CD14-positive monocyte (primary cell): ENCODE results near the gene ISY1. TPM values are rescaled to one million over a fixed set of nuclear protein-coding genes. Genes with fewer than 3 reads are reported as not detected.
A peak's percentile ranks its signal among the peaks of the same experiment; 100 is the strongest.
"Not testable (repeated sequence)": the region's sequence is repeated elsewhere in the genome, so short reads cannot be mapped to it uniquely, and the experiment has no call there.

ENCODE experiments used
- DNase-seq, 3 donors: peaks; one replicate each; pipeline ENCODE4 v3.0.0-alpha.2; 2011 to 2022
- H2AFZ ChIP-seq: 2 replicates; pipeline ENCODE4 v1.6.0; 2012; ENCODE audit warnings: mild to moderate bottlenecking, low read depth, low read length, inconsistent platforms; ENCODE audit not compliant: insufficient read depth, poor library complexity, severe bottlenecking
- H3K27ac ChIP-seq, 2 donors: 1 replicate in 1 of 2; 2 replicates in 1 of 2; pipeline ENCODE4 v1.5.1; 2012 to 2013; ENCODE audit warnings: low read length in 2 of 2, control low read depth in 1 of 2, inconsistent platforms in 1 of 2, low read depth in 1 of 2, mild to moderate bottlenecking in 1 of 2
- H3K27me3 ChIP-seq, 2 donors: one replicate each; pipeline versions ENCODE4 v1.6.0 to v1.6.1; 2011 to 2013; ENCODE audit warnings: low read length in 2 of 2; ENCODE audit not compliant: control insufficient read depth in 2 of 2, insufficient read depth in 2 of 2
- H3K36me3 ChIP-seq, 2 donors: replicated peaks in 1 of 2; 1 replicate in 1 of 2; 2 replicates in 1 of 2; pipeline versions ENCODE4 v1.5.1 to v1.6.1; 2012 to 2013; ENCODE audit warnings: low read length in 2 of 2, control low read depth in 1 of 2, inconsistent platforms in 1 of 2, mild to moderate bottlenecking in 1 of 2; ENCODE audit not compliant: insufficient read depth in 2 of 2, control insufficient read depth in 1 of 2
- H3K4me1 ChIP-seq, 2 donors: 1 replicate in 1 of 2; 2 replicates in 1 of 2; pipeline versions ENCODE4 v1.5.1 to v1.6.1; 2012 to 2013; ENCODE audit warnings: low read length in 2 of 2, control low read depth in 1 of 2, inconsistent platforms in 1 of 2, mild to moderate bottlenecking in 1 of 2, moderate library complexity in 1 of 2; ENCODE audit not compliant: insufficient read depth in 2 of 2, control insufficient read depth in 1 of 2
- H3K4me2 ChIP-seq: replicated peaks from 2 replicates; pipeline ENCODE3; 2012; ENCODE audit warnings: low read length, moderate library complexity, mild to moderate bottlenecking; ENCODE audit not compliant: poor library complexity, severe bottlenecking; ENCODE audit errors: extremely low read depth
- H3K4me3 ChIP-seq, 3 experiments: fragments of 200-600 bp in 1 of 3; sonication (generic) in 1 of 3; replicated peaks in 1 of 3; 1 replicate in 2 of 3; 2 replicates in 1 of 3; pipeline ENCODE4 v1.5.1; 2011 to 2013; ENCODE audit warnings: low read length in 3 of 3, mild to moderate bottlenecking in 3 of 3, control low read depth in 2 of 3, low read depth in 2 of 3, inconsistent platforms in 1 of 3, moderate library complexity in 1 of 3
- H3K79me2 ChIP-seq: 2 replicates; pipeline ENCODE4 v1.6.0; 2012; ENCODE audit warnings: mild to moderate bottlenecking, control low read depth, inconsistent platforms, low read length, moderate library complexity; ENCODE audit not compliant: insufficient read depth
- H3K9ac ChIP-seq: 2 replicates; pipeline ENCODE4 v1.6.0; 2017; ENCODE audit warnings: low read length, mild to moderate bottlenecking; ENCODE audit not compliant: insufficient read depth, poor library complexity, severe bottlenecking
- H3K9me3 ChIP-seq, 2 donors: replicated peaks in 1 of 2; 1 replicate in 1 of 2; 2 replicates in 1 of 2; pipeline versions ENCODE4 v1.5.1 to v1.6.1; 2012 to 2013; ENCODE audit warnings: low read length in 2 of 2, control low read depth in 1 of 2; ENCODE audit not compliant: control insufficient read depth in 1 of 2, insufficient read depth in 1 of 2
- H4K20me1 ChIP-seq: 2 replicates; pipeline ENCODE4 v1.6.0; 2012; ENCODE audit warnings: mild to moderate bottlenecking, low read length, control low read depth, moderate library complexity; ENCODE audit not compliant: insufficient read depth
- H3K27ac Mint-ChIP-seq, 7 donors: one replicate each; pipeline ENCODE4 v1.8.0; 2020; ENCODE audit warnings: mild to moderate bottlenecking in 7 of 7, mixed read lengths in 7 of 7, moderate library complexity in 6 of 7, inconsistent platforms in 2 of 7
- H3K27me3 Mint-ChIP-seq, 3 donors: one replicate each; pipeline ENCODE4 v1.8.0; 2021 to 2022; ENCODE audit warnings: low read depth in 3 of 3, mild to moderate bottlenecking in 3 of 3, mixed read lengths in 3 of 3, moderate library complexity in 3 of 3, inconsistent platforms in 1 of 3
- H3K36me3 Mint-ChIP-seq, 2 donors: one replicate each; pipeline ENCODE4 v1.8.0; 2020; ENCODE audit warnings: mixed read lengths in 2 of 2, inconsistent platforms in 1 of 2, mild to moderate bottlenecking in 1 of 2
- H3K4me1 Mint-ChIP-seq: one replicate; pipeline ENCODE4 v1.8.0; 2020; ENCODE audit warnings: mild to moderate bottlenecking, mixed read lengths
- H3K4me3 Mint-ChIP-seq, 2 donors: one replicate each; pipeline ENCODE4 v1.8.0; 2020; ENCODE audit warnings: mild to moderate bottlenecking in 2 of 2, mixed read lengths in 2 of 2, moderate library complexity in 1 of 2
- H3K9me3 Mint-ChIP-seq, 7 donors: one replicate each; pipeline ENCODE4 v1.8.0; 2020 to 2022; ENCODE audit warnings: mixed read lengths in 7 of 7, mild to moderate bottlenecking in 6 of 7, moderate library complexity in 6 of 7, inconsistent platforms in 2 of 7
- WGBS: methylation state at CpG from one replicate; pipeline ENCODE4 v1.1.5; 2013; ENCODE audit warnings: missing lambda C conversion rate; ENCODE audit not compliant: insufficient coverage; 5-methylcytosine and 5-hydroxymethylcytosine counted together
- intact Hi-C, 2 donors: fragments of 100-400 bp; cut with micrococcal nuclease; formaldehyde crosslinking; loops; one replicate each; pipeline versions ENCODE4 v1.15.0 to v1.15.1; 2023
- polyA plus RNA-seq, 3 donors: library from polyadenylated mRNA; depleted of rRNA in 1 of 3; unstranded in 2 of 3; stranded (reverse) in 1 of 3; fragments of 300-500 nt in 2 of 3; fragments of >200 nt in 1 of 3; fragmentation: Illumina TruSeq in 2 of 3; gene quantifications; 1 replicate in 2 of 3; 2 replicates in 1 of 3; pipeline ENCODE4 v1.2.3, GENCODE V29; 2012 to 2021
- TF ChIP-seq, protein P1 (sequence below): fragments of 200-600 bp; IDR thresholded peaks from one replicate; pipeline ENCODE4 v1.8.0; 2022; ENCODE audit warnings: antibody characterized with exemption, mild to moderate bottlenecking

Gene ISY1
- polyA plus RNA-seq, 3 donors: 25.2 to 70.7 (median 67.9) TPM

DNA sequence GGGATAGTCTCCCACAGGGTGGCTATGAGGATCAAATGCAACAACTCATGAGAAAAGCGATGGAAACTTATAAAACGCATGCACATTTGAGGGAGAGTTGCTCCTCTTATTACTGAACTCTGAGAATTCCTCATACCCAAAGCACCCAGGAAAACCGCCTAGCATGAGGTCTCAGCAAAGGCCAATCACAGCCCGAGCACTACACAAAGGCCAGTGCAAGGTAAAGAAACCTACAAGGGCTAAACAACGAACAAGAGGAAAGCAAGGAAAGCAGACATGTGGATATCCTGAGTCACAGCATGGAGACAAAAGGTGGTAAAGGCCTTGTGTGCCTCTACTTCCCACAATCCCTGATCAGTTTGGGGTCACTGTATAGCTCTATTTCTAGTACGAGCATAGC lies 46.4 kb downstream of the ISY1 start:
- no peak for DNase-seq
- Mint-ChIP-seq H3K9me3 (peaks cover 0 to 4% (median 0%) of the 10 kb centered on the region in 7 donors), H3K27me3 (peaks cover 0 to 3% (median 0%) of the 10 kb centered on the region in 3 donors), H3K4me3 (no peak overlapping the region), H3K36me3 (peaks cover 69 to 84% of the 10 kb centered on the region in 2 donors), H3K4me1 (peaks cover 37% of the 10 kb centered on the region), H3K27ac (no peak overlapping the region)
- TF ChIP-seq, protein P1, sequence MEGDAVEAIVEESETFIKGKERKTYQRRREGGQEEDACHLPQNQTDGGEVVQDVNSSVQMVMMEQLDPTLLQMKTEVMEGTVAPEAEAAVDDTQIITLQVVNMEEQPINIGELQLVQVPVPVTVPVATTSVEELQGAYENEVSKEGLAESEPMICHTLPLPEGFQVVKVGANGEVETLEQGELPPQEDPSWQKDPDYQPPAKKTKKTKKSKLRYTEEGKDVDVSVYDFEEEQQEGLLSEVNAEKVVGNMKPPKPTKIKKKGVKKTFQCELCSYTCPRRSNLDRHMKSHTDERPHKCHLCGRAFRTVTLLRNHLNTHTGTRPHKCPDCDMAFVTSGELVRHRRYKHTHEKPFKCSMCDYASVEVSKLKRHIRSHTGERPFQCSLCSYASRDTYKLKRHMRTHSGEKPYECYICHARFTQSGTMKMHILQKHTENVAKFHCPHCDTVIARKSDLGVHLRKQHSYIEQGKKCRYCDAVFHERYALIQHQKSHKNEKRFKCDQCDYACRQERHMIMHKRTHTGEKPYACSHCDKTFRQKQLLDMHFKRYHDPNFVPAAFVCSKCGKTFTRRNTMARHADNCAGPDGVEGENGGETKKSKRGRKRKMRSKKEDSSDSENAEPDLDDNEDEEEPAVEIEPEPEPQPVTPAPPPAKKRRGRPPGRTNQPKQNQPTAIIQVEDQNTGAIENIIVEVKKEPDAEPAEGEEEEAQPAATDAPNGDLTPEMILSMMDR: no peak
- Histone ChIP-seq H4K20me1 (peaks cover 99% of the 10 kb centered on the region), H3K36me3 (peaks cover 45 to 82% of the 10 kb centered on the region in 2 donors), H3K4me2 (no peak overlapping the region), H2AFZ (no peak overlapping the region), H3K4me1 (peaks cover 14 to 22% of the 10 kb centered on the region in 2 donors), H3K27ac (no peak overlapping the region), H3K9ac (no peak overlapping the region), H3K79me2 (peaks cover 72% of the 10 kb centered on the region), H3K27me3 (no peaks in the 10 kb centered on the region), H3K4me3 (no peak overlapping the region), H3K9me3 (no peaks in the 10 kb centered on the region)
- intact Hi-C loops: no loop called here
- 89% methylated on average over 1 of the region's 6 CpGs for WGBS

DNA sequence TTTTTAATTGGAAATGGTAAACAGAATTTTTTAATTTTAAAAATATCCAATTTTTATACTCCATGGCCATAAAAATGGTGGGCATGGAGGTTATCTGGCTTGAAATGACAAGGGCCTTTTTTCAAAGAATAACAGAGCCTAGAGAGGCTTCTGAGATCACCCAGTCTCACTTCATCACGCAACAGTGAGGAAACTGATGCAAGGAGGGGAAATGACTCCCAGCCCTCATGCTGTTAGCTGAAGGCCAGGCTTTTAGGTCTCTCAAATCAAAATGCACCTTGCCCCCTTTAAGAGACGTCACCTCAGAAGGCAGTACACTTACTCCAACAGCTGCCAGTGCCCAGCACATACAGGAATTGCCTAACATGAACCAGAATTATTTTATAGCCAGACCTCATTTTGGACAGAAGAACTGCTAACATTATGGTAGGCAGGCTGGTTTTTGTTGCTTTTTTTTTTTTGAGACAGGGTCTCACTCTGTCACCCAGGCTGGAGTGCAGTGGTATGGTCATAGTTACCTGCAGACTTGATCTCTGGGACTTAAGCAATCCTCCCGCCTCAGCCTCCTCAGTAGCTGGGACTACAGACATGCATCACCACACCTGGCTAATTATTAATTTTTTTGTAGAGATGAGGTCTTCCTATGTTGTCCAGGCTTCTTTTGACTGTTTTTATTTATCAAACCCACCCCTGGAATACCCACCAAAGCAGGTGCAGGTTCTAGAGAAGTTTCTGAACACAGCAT lies 48.4 kb downstream of the ISY1 start:
- Mint-ChIP-seq H3K27me3 (no peaks in the 10 kb centered on the region), H3K9me3 (no peaks in the 10 kb centered on the region), H3K36me3 (peaks cover 64 to 84% of the 10 kb centered on the region in 2 donors), H3K27ac (peak overlapping the region in 6 of 7 donors; percentile 13 to 84 (median 66)), H3K4me1 (peaks cover 21% of the 10 kb centered on the region), H3K4me3 (no peak overlapping the region)
- Histone ChIP-seq H3K27ac (peak overlapping the region in 1 of 2 donors; percentile 36), H3K4me1 (peaks cover 8 to 14% of the 10 kb centered on the region in 2 donors), H3K36me3 (peaks cover 49 to 77% of the 10 kb centered on the region in 2 donors), H3K9ac (no peak overlapping the region), H3K9me3 (no peaks in the 10 kb centered on the region), H3K4me3 (no peak overlapping the region), H3K27me3 (no peaks in the 10 kb centered on the region), H3K79me2 (peaks cover 60% of the 10 kb centered on the region), H4K20me1 (peaks cover 96% of the 10 kb centered on the region), H2AFZ (no peak overlapping the region), H3K4me2 (no peak overlapping the region)
- TF ChIP-seq, protein P1: no peak
- peak; percentile 48 to 71 (median 63) for DNase-seq
- intact Hi-C loops: no loop called here
- WGBS: no CpG with 5 or more reads among the region's 3 CpGs

DNA sequence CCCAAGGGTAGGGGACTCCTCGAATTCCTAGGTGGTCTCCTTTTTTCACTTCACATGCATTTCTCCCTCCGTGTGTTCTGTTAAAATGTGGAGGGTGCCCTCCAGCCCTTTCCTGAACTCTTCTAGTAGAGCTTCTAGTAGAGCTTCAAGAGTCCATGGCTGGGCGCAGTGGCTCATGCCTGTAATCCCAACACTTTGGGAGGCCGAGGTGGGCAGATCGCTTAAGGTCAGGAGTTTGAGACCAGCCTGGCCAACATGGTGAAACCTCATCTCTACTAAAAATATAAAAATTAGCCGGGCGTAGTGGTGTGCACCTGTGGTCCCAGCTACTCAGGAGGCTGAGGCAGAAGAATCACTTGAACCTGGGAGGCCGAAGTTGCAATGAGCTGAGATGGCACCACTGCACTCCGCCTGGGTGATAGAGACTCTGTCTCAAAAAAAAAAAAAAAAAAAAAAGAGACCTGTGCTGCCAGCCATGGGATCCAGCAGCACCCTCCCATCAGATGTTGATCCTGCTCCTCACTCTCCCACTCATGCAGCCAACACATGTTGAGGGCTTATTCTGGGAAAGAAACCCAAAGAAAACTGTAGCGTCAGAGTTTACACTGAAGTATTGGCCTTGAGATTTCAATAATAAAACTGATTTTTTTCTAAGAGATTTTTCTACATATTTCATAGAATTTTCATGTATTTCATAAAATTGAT lies 49.6 kb downstream of the ISY1 start:
- H3K9me3 ChIP-seq, H3K27me3 ChIP-seq, H3K4me3 ChIP-seq, H3K27ac ChIP-seq, intact Hi-C loops, H3K27me3 Mint-ChIP-seq, H2AFZ ChIP-seq, H3K4me1 ChIP-seq, H3K4me2 ChIP-seq, H3K9me3 Mint-ChIP-seq, H3K9ac ChIP-seq, H3K4me3 Mint-ChIP-seq, DNase-seq: not testable (repeated sequence)
- no CpG with 5 or more reads among the region's 10 CpGs for WGBS
- Mint-ChIP-seq H3K36me3 (peaks cover 67 to 87% of the 10 kb centered on the region in 2 donors), H3K4me1 (peaks cover 11% of the 10 kb centered on the region), H3K27ac (peak overlapping the region in 3 of 7 donors; percentile 3 to 83 (median 56))
- peaks cover 96% of the 10 kb centered on the region for H4K20me1 ChIP-seq
- H3K36me3 ChIP-seq: peaks cover 51 to 80% of the 10 kb centered on the region in 2 donors
- H3K79me2 ChIP-seq: peaks cover 56% of the 10 kb centered on the region
